Astrocyte of the cerebellum (primary cell): Measurements from ENCODE around the gene KCNG2.

Experiments used
- DNase-seq: peaks from one replicate; pipeline ENCODE4 v3.0.0-alpha.2; 2011; ENCODE audit warnings: low read depth
- H3K4me3 ChIP-seq: 2 replicates; pipeline ENCODE4 v1.5.1; 2011; ENCODE audit warnings: mild to moderate bottlenecking, low read depth, low read length, moderate library complexity
- CTCF ChIP-seq: IDR thresholded peaks from 2 replicates; pipeline ENCODE4 v1.5.1; 2012; ENCODE audit warnings: low read length, low read depth, moderate library complexity, mild to moderate bottlenecking; ENCODE audit errors: missing control alignments
- in situ Hi-C: cut with HindIII; loops from 2 replicates; pipeline ENCODE4 v1.10.0; 2017; ENCODE audit warnings: low sequenced_read_pairs

The KCNG2 gene

GRCh38 chr18:79779700-79780190 is 18.0 kb upstream of the KCNG2 start:
- in situ Hi-C loops, result loop anchor here (5.0 kb wide), 1 partner anchor 48 kb away; no protein-coding TSS in a partner anchor
- no peak overlapping the region for H3K4me3 ChIP-seq
- TF ChIP-seq CTCF, result no peak
- DNase-seq, result no peak

- no peak for DNase-seq
- no peak overlapping the region for H3K4me3 ChIP-seq
- TF ChIP-seq CTCF, result no peak
- in situ Hi-C loops, result loop anchor here (5.0 kb wide), 1 partner anchor 47 kb away; no protein-coding TSS in a partner anchor
These were observed 17.2 kb upstream of the KCNG2 start for GRCh38 chr18:79780547-79780946.

GRCh38 chr18:79781331-79781941 is 16.3 kb upstream of the KCNG2 start:
- in situ Hi-C loops, result loop anchor here (5.0 kb wide), 1 partner anchor 46 kb away; no protein-coding TSS in a partner anchor
- DNase-seq, result no peak
- H3K4me3 ChIP-seq, result no peak overlapping the region
- TF ChIP-seq CTCF, result no peak

- no peak for TF ChIP-seq CTCF
- in situ Hi-C loops, result loop anchor here (5.0 kb wide), 1 partner anchor 45 kb away; no protein-coding TSS in a partner anchor
- H3K4me3 ChIP-seq, result no peak overlapping the region
- no peak for DNase-seq
These were observed 15.0 kb upstream of the KCNG2 start for GRCh38 chr18:79782566-79783308.

GRCh38 chr18:79784071-79784913 is 13.4 kb upstream of the KCNG2 start:
- H3K4me3 ChIP-seq, result no peak overlapping the region
- DNase-seq, result no peak
- no peak for TF ChIP-seq CTCF
- in situ Hi-C loops, result loop anchor here (5.0 kb wide), 1 partner anchor 43 kb away; no protein-coding TSS in a partner anchor
